Kidney glomerular epithelial cell (primary cell): ENCODE data around the gene LGALS14.
"Not testable (repeated sequence)": the region's sequence is repeated elsewhere in the genome, so short reads cannot be mapped to it uniquely, and the experiment has no call there.

Experiments
- DNase-seq: peaks from one replicate; lab custom pipeline; 2025; lab: John Stamatoyannopoulos, UW

Gene LGALS14

GRCh38 chr19:39695759-39696158 is 8.5 kb upstream of the LGALS14 start:
- no peak for DNase-seq

- DNase-seq, result no peak
Observed at GRCh38 chr19:39696387-39696786, 7.9 kb upstream of the LGALS14 start.

GRCh38 chr19:39698535-39698934 is 5.7 kb upstream of the LGALS14 start:
- no peak for DNase-seq

GRCh38 chr19:39701291-39701690 is 3.0 kb upstream of the LGALS14 start:
- DNase-seq, result no peak

- no peak for DNase-seq
Observed at GRCh38 chr19:39705578-39706188, 1.4 kb downstream of the LGALS14 start.

- DNase-seq, result no peak
Observed at GRCh38 chr19:39708594-39708993, 4.3 kb downstream of the LGALS14 start.

- no peak for DNase-seq
Observed at GRCh38 chr19:39709026-39709872, 5.0 kb downstream of the LGALS14 start.

GRCh38 chr19:39710333-39710890 is 6.1 kb downstream of the LGALS14 start:
- DNase-seq, result no peak

- not testable (repeated sequence) for DNase-seq
Observed at GRCh38 chr19:39720144-39720543, 15.9 kb downstream of the LGALS14 start.

GRCh38 chr19:39725995-39726394 is 21.7 kb downstream of the LGALS14 start:
- DNase-seq, result no peak

- DNase-seq, result no peak
Observed at GRCh38 chr19:39727070-39727800, 23.0 kb downstream of the LGALS14 start.

GRCh38 chr19:39728040-39728439 is 23.8 kb downstream of the LGALS14 start:
- DNase-seq, result no peak

GRCh38 chr19:39729594-39729993 is 25.3 kb downstream of the LGALS14 start:
- no peak for DNase-seq

GRCh38 chr19:39731685-39732084 is 27.4 kb downstream of the LGALS14 start:
- DNase-seq, result no peak

- DNase-seq, result no peak
Observed at GRCh38 chr19:39733841-39734240, 29.6 kb downstream of the LGALS14 start.

GRCh38 chr19:39735688-39736087 is 31.4 kb downstream of the LGALS14 start:
- no peak for DNase-seq

- no peak for DNase-seq
Observed at GRCh38 chr19:39736088-39736487, 31.8 kb downstream of the LGALS14 start.

GRCh38 chr19:39737351-39737750 is 33.1 kb downstream of the LGALS14 start:
- DNase-seq, result no peak

- no peak for DNase-seq
Observed at GRCh38 chr19:39737891-39738290, 33.6 kb downstream of the LGALS14 start, which contains the start of gene CLC. Gene CLC, minus strand, starts transcription at chr19:39738029. Its CDS starts 77 bp downstream, at chr19:39737952.

GRCh38 chr19:39738814-39739213 is 34.5 kb downstream of the LGALS14 start:
- no peak for DNase-seq

- DNase-seq, result no peak
Observed at GRCh38 chr19:39740395-39740794, 36.1 kb downstream of the LGALS14 start.

GRCh38 chr19:39745643-39746042 is 41.4 kb downstream of the LGALS14 start:
- no peak for DNase-seq
